NCI-H146 treated with DMSO at 0.1 percent for 48 hours (cell line): Measurements from ENCODE around the gene SSBP3.
"Not testable (repeated sequence)": the region's sequence is repeated elsewhere in the genome, so short reads cannot be mapped to it uniquely, and the experiment has no call there.

ENCODE experiments used
- DNase-seq: peaks from one replicate; lab custom pipeline; 2025; ENCODE audit not compliant: unreplicated experiment; lab: John Stamatoyannopoulos, UW

SSBP3 gene

GRCh38 chr1:54252371-54252936 lies 153.7 kb downstream of the SSBP3 start:
- DNase-seq = peak; percentile 71

GRCh38 chr1:54250670-54251069 lies 155.5 kb downstream of the SSBP3 start:
- DNase-seq = no peak

DNA sequence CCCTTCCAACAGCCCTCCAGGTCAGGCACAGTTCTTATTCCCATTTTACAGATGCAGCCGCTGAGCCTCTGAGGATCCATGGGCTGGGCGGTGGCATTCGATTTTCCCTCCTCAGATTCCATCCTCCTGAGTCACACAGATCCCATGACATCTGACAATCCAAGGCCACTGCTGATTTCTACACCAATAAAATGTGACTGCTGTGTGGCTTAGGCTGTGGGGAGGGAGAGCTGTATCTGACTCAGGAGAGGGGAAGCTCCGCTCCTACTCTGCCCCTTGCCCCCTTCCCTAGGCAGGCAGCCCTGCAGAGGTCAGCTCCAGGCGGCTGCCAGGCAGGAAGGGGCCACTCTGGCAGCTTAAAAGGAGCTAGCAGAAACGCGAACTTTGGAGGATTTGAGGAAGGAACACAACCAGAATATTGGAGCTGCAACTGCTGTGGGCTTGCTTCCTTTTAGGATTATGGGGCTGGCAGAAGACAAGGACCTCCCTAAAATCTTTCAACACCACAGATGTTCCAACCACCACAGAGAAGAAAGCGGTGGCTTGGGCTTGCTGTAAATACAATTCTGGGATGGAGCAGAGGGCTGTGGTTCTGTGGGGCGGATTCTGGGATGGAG lies 156.3 kb downstream of the SSBP3 start:
- no peak for DNase-seq

DNA sequence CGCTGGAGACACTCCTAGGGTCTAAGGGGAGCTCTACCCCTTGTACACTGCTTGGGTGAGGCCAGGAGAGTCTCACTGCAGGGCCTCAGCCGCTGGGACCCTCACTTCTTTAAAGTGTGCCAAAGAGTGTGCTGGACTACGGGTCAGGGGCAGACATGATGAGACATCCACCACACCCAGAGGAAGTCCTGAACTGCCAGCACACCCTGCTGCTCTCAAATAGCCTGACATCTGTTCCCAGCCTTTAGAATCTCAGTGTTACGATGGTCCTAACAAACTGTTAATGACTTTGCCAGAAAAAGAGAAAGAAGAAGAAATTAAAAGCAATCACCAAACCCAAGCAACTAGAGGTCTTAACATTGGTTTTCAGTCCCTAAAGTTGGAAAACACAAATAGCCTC lies 157.2 kb downstream of the SSBP3 start:
- no peak for DNase-seq

- DNase-seq = no peak
Measured at GRCh38 chr1:54247863-54248515, 158.2 kb downstream of the SSBP3 start.

DNA sequence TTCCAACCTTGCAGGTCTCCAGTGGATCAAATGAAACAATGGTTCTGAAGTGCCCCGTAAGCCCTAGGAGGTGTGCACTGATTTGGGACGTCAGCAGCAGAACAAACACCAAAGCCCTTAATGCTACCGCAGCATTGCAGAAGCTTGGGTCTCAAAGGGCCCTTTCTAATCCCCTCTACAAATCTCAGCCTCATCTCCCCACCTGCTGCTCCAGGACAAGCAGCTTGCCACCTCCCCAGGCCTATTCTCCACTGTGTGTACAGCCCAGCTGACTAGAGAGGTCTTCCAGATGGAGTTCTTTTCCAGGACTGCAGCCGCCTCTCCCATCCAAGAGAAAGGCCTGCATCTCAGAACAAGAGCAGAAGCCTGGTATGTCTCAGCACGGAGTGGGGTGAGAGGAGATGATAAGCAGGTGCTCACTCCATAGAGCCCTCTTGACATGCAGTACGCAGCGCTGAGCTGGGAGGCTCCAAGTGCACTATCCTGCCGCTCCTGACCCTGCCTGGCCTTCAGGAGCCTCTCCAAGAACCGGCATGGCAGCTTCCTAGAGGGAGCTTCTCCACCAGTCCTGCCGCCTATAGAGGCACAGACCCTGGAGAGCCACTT lies 160.0 kb downstream of the SSBP3 start:
- DNase-seq = no peak

GRCh38 chr1:54245501-54245900 lies 160.7 kb downstream of the SSBP3 start:
- DNase-seq = no peak

GRCh38 chr1:54244655-54245054 lies 161.5 kb downstream of the SSBP3 start:
- no peak for DNase-seq

- DNase-seq = no peak
Measured at GRCh38 chr1:54243022-54243421, 163.2 kb downstream of the SSBP3 start.

DNA sequence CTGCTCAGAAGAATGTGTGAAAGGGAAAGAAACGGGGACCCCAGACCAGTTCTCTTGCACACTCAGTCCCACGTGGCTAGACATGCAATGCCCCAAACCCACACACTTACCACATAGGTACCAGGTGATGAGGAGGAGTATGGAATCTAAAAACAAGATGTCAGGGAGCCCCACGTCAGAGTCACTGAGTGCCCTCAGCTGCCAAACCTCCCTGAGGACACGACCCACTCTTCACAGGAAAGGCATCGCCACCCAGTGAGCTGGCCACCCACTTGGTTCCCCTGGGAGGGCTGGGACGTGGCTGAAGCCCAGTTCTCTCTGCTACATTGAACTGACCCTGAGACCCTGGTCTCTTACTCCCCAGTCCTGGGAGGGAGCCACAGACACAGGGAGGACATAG lies 164.8 kb downstream of the SSBP3 start:
- DNase-seq = no peak

DNA sequence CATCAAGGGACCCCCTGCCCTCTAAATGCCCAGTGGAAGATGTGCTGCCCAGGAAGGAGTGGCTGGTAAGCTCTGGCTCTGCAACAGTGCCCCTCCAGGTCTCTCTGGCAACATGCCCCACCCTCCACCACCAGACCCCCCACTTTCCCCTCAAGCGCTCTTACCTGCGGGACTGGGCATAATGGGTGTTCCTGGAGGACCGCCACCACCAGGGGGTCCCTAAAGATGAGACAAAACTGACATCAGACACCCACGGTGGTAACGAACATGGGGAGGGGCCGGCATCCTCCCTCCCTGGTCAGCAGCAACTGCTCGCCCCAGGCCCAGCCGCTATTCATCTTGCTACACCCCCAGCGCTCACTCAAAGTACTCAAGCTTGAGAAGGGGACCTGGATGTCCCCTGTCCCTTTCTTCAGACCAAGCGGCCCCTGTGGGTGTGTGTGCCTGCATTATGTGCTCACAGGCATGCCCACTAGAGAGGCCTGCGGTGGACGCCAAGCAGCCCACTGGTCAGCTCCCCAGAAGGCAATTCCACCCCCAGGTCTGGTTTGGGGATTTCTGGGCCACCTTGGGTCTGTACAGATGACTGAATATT lies 165.4 kb downstream of the SSBP3 start:
- DNase-seq = no peak

- DNase-seq = no peak
Measured at GRCh38 chr1:54239631-54240031, 166.6 kb downstream of the SSBP3 start.

DNA sequence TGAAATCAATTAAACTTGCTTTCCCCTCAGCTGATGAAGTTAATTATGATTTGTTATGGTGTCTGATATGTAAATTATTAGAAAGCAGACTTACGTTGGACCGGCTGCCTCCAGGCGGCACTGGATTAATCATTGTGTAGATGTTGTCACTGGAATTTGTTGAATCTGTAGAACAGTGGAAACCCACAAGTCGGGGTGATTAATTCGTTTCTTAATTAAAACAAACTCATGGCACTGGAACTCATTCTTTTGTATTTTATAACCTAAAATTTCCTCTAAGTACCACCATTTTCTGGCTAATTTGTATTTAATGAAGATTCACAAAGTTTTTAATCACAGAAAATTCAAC lies 167.2 kb downstream of the SSBP3 start:
- no peak for DNase-seq

- no peak for DNase-seq
Measured at GRCh38 chr1:54238353-54239034, 167.7 kb downstream of the SSBP3 start.

GRCh38 chr1:54237586-54237985 lies 168.6 kb downstream of the SSBP3 start:
- DNase-seq = no peak

GRCh38 chr1:54234284-54234683 lies 171.9 kb downstream of the SSBP3 start:
- DNase-seq = no peak

GRCh38 chr1:54233196-54233595 lies 173.0 kb downstream of the SSBP3 start:
- not testable (repeated sequence) for DNase-seq

GRCh38 chr1:54230507-54231339 lies 175.5 kb downstream of the SSBP3 start:
- DNase-seq = no peak

- DNase-seq = no peak
Measured at GRCh38 chr1:54229281-54229891, 176.8 kb downstream of the SSBP3 start.

DNA sequence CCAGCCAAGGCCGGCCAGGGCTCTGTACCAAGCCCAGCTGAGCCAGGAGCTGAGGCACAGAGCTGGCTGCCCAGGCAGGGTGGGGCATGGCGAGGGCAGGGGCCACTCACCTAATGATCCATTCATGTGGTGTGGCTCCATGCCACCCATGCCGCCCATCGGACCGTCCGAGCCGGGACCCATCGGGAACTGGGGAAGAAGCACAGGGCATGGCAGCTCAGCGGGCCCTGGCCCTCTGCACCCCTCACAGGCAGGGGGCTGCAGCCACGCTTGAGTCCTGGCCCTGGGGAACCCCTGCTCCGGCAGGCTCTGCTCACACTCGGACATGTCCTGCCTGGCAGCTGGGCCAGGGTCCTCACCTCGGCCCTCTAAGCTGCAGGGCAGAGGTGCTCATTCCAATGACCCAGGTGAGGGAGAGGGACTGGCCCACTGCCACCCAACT lies 177.5 kb downstream of the SSBP3 start:
- no peak for DNase-seq
